ENCODE results near the gene HIC1. TPM values are rescaled to one million over a fixed set of nuclear protein-coding genes. Genes with fewer than 3 reads are reported as not detected.
A peak's percentile ranks its signal among the peaks of the same experiment; 100 is the strongest.

The HIC1 gene
- total and polyA plus RNA-seq, 7 donors: 1.6 to 44.9 (median 10.4) TPM

- WGBS, 2 donors: 52 to 77% methylated on average over 10 of the region's 10 CpGs
- intact Hi-C loops (cut with DNase I): no loop called here
- peak; percentile 68 for DNase-seq
- H3K4me3 ChIP-seq: no peak overlapping the region
- H3K27me3 ChIP-seq: no peaks in the 10 kb centered on the region
- peaks cover 0 to 86% (median 70%) of the 10 kb centered on the region in 4 donors for H3K4me1 ChIP-seq
- no peaks in the 10 kb centered on the region for H3K9me3 ChIP-seq
- H3K36me3 ChIP-seq: no peaks in the 10 kb centered on the region
- peak overlapping the region; percentile 66 to 86 (median 82) for H3K27ac ChIP-seq
- no peak for TF ChIP-seq EP300 (IDR thresholded peaks at IDR 0.05)
- TF ChIP-seq POLR2AphosphoS5 (IDR thresholded peaks at IDR 0.05): peak in 2 of 4 donors; percentile 3 to 46
- TF ChIP-seq CTCF (IDR thresholded peaks at IDR 0.05): no peak
- no peak for TF ChIP-seq POLR2A (IDR thresholded peaks at IDR 0.05)
Measured at GRCh38 chr17:2087597-2088211, 32.8 kb downstream of the HIC1 start.

- H3K4me3 ChIP-seq: peak overlapping the region; percentile 12 to 46 (median 37)
- H3K36me3 ChIP-seq: no peaks in the 10 kb centered on the region
- H3K4me1 ChIP-seq: peaks cover 0 to 73% (median 64%) of the 10 kb centered on the region in 4 donors
- no peak for DNase-seq
- H3K27me3 ChIP-seq: no peaks in the 10 kb centered on the region
- H3K27ac ChIP-seq: peak overlapping the region; percentile 66 to 86 (median 82)
- H3K9me3 ChIP-seq: no peaks in the 10 kb centered on the region
- intact Hi-C loops (cut with DNase I): no loop called here
- peak in 1 of 4 donors; percentile 15 for TF ChIP-seq POLR2AphosphoS5 (IDR thresholded peaks at IDR 0.05)
- TF ChIP-seq CTCF (IDR thresholded peaks at IDR 0.05): no peak
- WGBS, 2 donors: 37 to 67% methylated on average over 8 of the region's 8 CpGs
Measured at GRCh38 chr17:2089021-2089422, 34.1 kb downstream of the HIC1 start.

DNA sequence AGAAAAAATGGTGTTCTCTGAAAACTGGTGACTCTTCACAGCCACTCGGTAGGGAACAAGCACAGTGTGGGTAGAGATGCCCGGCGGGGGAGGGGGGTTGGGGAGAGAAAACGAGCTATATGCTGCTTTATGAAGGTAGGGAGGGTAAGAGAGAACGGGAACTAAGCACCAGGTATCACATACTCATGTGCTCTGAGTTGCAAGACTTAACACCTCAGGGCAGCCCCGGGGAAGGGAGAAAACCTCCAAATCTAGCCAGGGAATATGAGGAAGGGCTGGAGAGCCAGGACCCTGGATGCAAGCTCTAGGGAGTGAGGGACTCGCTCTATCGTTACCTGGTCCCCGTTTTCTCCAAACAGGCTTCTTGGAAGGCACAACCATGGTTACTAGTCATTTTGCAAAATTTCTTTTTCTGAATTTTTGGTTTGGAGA lies 35.3 kb downstream of the HIC1 start:
- intact Hi-C loops (cut with DNase I): loop anchor here (5.0 kb wide), 1 partner anchor 82 kb away; no protein-coding TSS in a partner anchor
- Histone ChIP-seq H3K9me3 (no peaks in the 10 kb centered on the region), H3K36me3 (no peaks in the 10 kb centered on the region), H3K27ac (peak overlapping the region; percentile 66 to 86 (median 82)), H3K27me3 (no peaks in the 10 kb centered on the region), H3K4me1 (peaks cover 0 to 66% (median 57%) of the 10 kb centered on the region in 4 donors), H3K4me3 (peak overlapping the region in 3 of 4 donors; percentile 35 to 46 (median 39))
- DNase-seq: no peak
- TF ChIP-seq POLR2A (IDR thresholded peaks at IDR 0.05) (no peak), POLR2AphosphoS5 (IDR thresholded peaks at IDR 0.05) (no peak), CTCF (IDR thresholded peaks at IDR 0.05) (no peak), EP300 (IDR thresholded peaks at IDR 0.05) (no peak)
- WGBS, 2 donors: 64 to 82% methylated on average over 9 of the region's 9 CpGs

- Histone ChIP-seq H3K9me3 (no peaks in the 10 kb centered on the region), H3K27me3 (no peaks in the 10 kb centered on the region), H3K27ac (peak overlapping the region; percentile 66 to 86 (median 82)), H3K36me3 (no peaks in the 10 kb centered on the region), H3K4me1 (peaks cover 0 to 64% (median 53%) of the 10 kb centered on the region in 4 donors), H3K4me3 (no peak overlapping the region)
- no peak for TF ChIP-seq EP300 (IDR thresholded peaks at IDR 0.05)
- TF ChIP-seq CTCF (IDR thresholded peaks at IDR 0.05): peak in 3 of 4 experiments; percentile 19 to 39 (median 25)
- TF ChIP-seq POLR2AphosphoS5 (IDR thresholded peaks at IDR 0.05): peak in 3 of 4 donors; percentile 47 to 66 (median 50)
- intact Hi-C loops (cut with DNase I): loop anchor here (5.0 kb wide), 1 partner anchor 81 kb away; no protein-coding TSS in a partner anchor
- WGBS, 2 donors: 60 to 77% methylated on average over 2 of the region's 2 CpGs
- DNase-seq: peak; percentile 90
Measured at GRCh38 chr17:2090804-2091534, 36.1 kb downstream of the HIC1 start.

Data from sigmoid colon (tissue), 7 donors.